Measurements from ENCODE around the gene LRRC23.

LRRC23 gene

DNA sequence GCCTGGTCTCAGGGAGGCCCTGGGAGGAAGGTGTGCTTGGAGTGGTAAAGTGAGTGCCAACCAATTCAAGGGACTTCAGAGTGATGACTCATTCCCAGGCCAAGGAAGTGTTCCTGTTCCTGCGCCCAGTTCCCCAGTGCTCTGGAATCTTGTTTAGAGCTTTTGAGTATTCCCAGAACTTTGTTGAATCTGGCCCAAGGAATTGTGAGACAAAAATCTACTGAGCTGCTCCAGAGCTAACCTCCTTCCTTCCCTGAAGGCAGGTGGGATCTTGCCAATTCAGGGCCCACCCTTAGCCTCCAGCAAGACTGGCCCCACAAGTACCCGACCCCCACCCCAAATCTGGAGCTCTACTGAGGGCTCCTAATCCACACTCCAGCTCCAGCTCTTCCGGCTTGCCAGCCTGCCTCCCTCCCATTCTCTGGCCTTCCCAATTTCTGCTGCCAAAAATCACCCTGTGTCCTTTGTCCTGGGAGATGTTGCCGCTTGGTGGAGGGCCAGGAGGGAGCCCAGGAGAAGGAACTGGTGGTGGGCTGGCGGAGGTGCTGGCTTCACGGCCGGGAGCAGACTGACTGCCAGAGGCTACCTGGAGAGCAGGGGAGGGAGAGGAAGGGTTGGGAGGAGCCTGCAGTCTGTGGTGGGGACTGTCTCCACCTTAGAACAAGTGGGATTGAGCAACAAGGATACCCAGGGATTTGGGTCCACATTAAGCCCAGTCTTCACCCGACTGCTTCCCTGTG lies 21.1 kb downstream of the LRRC23 start:
- DNase-seq (ENCODE audit: low read depth in 2 of 2), result no peak

DNA sequence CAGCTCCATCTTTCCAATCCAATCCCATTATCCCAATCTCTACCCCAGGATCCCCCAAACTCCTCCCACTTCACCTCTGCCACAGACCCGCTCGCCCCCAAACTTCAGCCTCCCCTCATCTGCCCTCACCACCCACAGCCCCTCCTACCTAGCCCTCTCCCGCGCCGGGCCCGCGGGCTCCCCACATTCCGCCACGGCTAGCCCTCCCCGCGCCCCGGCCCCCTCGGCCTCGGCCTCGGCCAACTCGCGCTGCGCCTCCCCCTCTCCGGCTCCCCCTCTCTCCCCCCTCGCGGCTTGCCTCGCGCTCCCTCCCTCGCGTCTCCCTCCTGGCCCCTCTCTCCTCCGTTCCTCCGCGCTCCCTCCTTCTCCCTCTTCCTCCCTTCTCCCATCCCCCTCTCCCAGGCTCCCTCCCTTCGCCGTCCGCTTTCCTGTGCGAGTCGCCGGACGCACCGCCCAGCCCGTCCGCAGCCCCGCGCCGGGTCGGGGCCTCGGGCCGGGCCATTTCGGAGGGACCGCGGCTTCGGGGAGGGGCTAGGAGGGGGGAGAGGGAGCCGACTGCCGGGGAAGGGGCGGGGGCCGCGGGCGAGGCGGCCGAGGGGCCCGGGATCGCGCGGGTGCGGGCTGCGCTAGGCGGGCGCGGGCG lies 22.9 kb downstream of the LRRC23 start, which contains the start of gene ATN1:
ATN1 (plus strand) TSS at position 581 of the 643 bp plus-strand sequence. CDS start 6,043 bp downstream, outside the sequence.
- DNase-seq (ENCODE audit: low read depth in 2 of 2), result no peak

DNA sequence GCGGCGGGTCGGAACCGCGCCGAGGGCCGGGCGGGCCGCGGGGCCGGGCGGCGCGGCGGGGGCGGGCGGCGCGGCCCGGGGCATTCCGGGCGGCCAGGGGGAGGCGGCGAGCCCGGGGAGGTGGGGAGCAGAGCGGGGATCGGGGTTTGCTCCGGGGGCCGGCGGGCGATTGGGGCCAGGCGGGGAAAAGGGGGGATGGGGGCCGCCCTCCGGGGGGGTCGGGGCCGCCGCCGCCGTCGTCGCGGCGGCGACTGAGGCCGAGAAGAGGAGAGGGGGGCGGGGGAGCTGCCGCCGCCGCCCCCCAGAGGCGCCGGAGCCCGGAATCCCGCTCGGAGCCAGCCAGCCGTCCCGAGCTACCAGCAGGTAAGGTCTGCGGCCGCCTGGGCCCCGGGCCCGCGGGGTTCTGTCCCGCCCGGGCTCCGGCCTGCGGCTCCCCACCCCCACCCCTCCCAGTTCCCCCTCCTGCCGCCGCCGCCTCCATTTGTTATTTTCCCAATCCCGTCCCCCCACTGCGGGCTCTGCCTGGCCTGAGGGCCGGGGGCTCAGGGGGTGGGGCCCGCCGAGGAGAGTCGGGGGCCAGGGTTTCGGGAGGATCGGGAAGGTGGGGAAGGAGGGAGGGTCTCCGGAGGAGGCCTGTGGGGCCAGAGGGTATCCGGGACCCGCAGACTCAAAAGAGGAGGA lies 23.5 kb downstream of the LRRC23 start:
- DNase-seq (ENCODE audit: low read depth in 2 of 2), result no peak

DNA sequence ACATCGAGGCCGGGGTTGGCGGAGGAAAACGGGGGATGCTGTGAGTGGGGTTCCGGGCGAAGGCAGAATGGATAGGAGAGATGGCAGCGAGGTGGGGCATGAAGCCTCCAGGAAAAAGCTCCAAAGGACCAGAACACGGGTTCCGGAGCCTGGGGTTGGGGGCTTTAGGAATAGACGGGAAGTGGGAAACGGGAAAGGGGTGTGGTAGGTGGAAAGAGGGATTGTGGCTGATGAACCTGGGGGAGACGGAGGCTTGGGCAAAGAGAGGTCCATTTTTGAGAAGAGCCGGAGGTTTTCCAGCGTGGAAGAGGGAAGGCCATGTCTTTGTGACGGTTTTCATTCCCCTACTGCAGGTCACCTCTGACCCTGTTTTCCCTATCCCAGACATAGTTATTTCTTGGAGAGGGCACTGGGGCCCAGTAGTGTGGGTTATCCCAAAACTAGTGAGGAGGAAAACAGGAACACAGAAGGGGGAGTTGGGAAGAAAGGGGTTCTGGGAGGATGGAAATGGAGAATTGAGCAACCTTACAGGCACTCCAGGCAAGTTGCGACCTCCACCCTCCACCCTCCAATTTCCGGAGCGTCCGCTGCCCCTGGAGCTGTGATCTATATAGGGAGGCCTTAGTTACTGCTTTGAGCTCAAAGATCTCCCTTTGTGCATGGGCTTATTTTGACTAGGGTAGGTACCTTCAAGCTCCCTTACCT lies 24.2 kb downstream of the LRRC23 start:
- no peak for DNase-seq (ENCODE audit: low read depth in 2 of 2)

DNA sequence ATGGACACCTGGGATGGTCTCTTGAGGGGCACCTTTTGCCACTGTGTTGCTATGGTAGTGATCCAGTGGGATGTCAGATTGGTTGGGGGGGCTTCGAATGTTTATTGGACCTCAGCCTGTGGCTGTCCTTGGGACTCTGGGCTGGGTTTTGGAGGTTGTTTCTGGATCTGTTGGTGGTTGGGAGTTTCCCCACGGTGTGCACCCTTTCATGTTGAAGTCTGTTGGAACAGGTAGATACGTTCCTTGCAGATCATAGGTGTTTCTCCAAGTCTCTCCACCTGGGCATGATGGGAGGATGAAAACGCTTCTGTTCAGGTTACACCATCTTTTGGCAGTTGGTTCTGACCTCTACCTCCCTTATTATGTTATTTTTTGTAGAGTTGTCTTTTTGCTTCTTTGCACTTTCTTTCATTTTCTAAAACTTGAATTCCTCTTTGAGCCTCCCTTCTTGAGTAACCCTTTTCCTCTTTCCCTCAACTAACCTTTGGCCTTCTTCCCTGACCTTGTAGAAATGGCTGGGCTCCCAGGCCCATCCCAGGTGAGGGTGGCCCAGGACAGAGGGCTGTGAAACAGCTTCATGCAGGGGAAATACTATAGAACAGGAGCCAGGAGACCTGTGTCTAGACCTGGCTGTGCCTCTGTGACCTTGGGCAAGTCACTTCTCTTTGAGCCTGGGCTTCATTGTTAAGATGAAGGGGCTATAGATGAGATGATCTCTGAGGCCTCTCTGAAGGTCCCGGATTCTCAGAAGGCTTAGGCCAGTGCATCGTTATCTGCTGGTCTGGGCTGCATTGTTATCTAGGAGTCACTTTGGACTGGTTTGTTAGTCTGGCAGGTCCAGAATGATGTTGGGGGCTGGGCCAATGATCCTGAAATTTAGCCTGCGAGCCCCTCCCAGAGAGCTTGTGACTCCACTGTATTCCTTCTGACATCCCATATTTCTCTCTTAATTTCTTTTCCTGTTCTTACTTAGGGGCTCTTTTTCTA lies 25.1 kb downstream of the LRRC23 start:
- DNase-seq (ENCODE audit: low read depth in 2 of 2), result no peak

DNA sequence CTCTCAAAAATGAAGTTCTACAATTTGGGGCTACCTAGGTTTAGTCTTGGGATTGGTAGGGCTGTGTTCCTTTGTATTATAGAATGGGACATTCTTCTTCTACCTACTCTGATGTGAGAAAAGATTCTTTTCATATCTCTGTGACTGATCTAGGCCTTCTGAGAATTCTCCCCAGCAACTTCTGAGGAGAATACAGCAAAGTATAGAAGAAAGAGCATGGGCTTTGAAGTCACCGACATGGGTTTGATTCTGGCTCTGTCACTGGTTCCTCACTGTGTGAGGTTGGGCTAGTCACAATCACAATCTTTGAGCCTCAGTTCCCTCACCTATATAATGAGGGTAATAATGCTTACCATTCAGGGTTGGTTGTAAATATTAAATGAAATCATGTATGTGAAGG lies 28.1 kb downstream of the LRRC23 start:
- no peak for DNase-seq (ENCODE audit: low read depth in 2 of 2)

DNA sequence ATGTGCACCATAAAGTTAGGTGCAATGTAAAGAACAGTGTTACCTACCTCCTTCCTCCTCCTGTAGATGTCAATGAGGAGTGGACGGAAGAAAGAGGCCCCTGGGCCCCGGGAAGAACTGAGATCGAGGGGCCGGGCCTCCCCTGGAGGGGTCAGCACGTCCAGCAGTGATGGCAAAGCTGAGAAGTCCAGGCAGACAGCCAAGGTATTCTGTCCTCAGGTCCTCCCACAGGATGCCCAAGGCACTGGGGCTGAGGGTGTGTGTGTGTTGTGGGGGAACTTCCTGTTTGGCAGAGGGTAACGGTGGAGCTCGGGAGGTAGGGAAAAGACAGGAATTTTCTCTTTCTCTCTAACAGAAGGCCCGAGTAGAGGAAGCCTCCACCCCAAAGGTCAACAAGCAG lies 29.5 kb downstream of the LRRC23 start:
- DNase-seq (ENCODE audit: low read depth in 2 of 2), result no peak

DNA sequence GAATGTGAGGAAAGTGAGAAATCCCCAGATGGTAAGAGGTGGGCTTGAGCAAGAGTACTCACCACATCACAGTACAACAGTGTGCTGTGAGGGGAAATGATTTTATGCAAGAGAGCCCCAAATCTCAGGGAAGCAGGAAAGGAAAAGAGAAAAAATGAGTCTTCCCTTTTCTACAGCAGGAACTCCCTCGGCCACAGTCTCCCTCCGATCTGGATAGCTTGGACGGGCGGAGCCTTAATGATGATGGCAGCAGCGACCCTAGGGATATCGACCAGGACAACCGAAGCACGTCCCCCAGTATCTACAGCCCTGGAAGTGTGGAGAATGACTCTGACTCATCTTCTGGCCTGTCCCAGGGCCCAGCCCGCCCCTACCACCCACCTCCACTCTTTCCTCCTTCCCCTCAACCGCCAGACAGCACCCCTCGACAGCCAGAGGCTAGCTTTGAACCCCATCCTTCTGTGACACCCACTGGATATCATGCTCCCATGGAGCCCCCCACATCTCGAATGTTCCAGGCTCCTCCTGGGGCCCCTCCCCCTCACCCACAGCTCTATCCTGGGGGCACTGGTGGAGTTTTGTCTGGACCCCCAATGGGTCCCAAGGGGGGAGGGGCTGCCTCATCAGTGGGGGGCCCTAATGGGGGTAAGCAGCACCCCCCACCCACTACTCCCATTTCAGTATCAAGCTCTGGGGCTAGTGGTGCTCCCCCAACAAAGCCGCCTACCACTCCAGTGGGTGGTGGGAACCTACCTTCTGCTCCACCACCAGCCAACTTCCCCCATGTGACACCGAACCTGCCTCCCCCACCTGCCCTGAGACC lies 31.0 kb downstream of the LRRC23 start:
- no peak for DNase-seq (ENCODE audit: low read depth in 2 of 2)

DNA sequence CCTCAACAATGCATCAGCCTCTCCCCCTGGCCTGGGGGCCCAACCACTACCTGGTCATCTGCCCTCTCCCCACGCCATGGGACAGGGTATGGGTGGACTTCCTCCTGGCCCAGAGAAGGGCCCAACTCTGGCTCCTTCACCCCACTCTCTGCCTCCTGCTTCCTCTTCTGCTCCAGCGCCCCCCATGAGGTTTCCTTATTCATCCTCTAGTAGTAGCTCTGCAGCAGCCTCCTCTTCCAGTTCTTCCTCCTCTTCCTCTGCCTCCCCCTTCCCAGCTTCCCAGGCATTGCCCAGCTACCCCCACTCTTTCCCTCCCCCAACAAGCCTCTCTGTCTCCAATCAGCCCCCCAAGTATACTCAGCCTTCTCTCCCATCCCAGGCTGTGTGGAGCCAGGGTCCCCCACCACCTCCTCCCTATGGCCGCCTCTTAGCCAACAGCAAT lies 31.6 kb downstream of the LRRC23 start:
- DNase-seq (ENCODE audit: low read depth in 2 of 2), result no peak

DNA sequence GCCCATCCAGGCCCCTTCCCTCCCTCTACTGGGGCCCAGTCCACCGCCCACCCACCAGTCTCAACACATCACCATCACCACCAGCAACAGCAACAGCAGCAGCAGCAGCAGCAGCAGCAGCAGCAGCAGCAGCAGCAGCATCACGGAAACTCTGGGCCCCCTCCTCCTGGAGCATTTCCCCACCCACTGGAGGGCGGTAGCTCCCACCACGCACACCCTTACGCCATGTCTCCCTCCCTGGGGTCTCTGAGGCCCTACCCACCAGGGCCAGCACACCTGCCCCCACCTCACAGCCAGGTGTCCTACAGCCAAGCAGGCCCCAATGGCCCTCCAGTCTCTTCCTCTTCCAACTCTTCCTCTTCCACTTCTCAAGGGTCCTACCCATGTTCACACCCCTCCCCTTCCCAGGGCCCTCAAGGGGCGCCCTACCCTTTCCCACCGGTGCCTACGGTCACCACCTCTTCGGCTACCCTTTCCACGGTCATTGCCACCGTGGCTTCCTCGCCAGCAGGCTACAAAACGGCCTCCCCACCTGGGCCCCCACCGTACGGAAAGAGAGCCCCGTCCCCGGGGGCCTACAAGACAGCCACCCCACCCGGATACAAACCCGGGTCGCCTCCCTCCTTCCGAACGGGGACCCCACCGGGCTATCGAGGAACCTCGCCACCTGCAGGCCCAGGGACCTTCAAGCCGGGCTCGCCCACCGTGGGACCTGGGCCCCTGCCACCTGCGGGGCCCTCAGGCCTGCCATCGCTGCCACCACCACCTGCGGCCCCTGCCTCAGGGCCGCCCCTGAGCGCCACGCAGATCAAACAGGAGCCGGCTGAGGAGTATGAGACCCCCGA lies 32.2 kb downstream of the LRRC23 start:
- DNase-seq (ENCODE audit: low read depth in 2 of 2), result no peak

DNA sequence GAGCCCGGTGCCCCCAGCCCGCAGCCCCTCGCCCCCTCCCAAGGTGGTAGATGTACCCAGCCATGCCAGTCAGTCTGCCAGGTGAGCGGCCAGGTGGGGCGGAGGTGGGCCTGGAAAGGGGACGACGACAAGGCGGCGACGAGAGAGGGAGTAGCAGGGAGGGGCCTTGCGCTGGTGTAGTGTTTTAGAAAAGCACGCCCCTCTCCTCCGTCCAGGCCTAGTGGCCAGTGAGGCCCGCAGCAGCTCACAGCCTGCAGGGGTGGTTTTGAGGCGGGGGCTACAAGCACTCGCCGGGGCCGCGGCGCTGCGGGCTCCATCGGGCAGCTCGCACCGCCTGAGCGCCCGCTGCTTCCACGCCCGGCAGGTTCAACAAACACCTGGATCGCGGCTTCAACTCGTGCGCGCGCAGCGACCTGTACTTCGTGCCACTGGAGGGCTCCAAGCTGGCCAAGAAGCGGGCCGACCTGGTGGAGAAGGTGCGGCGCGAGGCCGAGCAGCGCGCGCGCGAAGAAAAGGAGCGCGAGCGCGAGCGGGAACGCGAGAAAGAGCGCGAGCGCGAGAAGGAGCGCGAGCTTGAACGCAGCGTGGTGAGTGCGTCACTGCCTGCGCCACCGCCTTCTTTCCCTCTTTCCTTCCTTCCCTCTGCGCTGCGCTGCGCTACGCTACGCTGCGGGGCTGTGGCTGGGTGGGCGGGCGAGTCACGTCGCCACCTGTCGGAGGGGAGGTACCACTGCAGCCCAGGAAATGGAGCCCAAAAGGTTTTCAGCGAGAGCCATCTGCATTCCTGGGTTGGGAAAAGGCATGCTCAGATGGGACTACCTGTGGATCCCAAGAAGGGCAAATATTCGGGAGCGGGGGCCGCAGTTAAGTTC lies 33.1 kb downstream of the LRRC23 start:
- DNase-seq (ENCODE audit: low read depth in 2 of 2), result peak; percentile 83 to 87

DNA sequence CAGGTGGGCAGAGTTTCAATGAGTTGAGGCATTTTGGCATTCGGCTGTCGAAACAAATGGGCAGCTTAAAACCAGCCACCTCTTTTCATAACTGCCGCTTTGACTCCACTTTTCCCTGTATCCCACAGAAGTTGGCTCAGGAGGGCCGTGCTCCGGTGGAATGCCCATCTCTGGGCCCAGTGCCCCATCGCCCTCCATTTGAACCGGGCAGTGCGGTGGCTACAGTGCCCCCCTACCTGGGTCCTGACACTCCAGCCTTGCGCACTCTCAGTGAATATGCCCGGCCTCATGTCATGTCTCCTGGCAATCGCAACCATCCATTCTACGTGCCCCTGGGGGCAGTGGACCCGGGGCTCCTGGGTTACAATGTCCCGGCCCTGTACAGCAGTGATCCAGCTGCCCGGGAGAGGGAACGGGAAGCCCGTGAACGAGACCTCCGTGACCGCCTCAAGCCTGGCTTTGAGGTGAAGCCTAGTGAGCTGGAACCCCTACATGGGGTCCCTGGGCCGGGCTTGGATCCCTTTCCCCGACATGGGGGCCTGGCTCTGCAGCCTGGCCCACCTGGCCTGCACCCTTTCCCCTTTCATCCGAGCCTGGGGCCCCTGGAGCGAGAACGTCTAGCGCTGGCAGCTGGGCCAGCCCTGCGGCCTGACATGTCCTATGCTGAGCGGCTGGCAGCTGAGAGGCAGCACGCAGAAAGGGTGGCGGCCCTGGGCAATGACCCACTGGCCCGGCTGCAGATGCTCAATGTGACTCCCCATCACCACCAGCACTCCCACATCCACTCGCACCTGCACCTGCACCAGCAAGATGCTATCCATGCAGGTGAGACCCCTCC lies 34.0 kb downstream of the LRRC23 start:
- no peak for DNase-seq (ENCODE audit: low read depth in 2 of 2)

DNA sequence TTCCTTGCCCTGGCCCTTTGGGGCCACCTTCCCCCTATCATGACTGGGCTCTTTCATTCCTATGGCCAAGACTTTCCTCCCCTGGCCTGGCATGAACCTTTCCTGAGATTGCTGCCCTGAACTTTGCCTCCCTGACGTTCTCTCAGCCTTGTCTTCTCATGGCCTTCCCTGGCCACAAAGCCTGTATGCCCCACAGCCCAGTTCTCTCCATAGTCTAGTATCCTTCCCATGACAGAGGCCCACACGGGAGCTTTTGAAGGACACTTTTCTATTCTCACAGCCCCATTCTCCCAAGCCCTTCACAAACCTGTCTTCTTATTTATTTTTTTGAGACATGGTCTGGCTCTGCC lies 34.5 kb downstream of the LRRC23 start:
- DNase-seq (ENCODE audit: low read depth in 2 of 2), result no peak

DNA sequence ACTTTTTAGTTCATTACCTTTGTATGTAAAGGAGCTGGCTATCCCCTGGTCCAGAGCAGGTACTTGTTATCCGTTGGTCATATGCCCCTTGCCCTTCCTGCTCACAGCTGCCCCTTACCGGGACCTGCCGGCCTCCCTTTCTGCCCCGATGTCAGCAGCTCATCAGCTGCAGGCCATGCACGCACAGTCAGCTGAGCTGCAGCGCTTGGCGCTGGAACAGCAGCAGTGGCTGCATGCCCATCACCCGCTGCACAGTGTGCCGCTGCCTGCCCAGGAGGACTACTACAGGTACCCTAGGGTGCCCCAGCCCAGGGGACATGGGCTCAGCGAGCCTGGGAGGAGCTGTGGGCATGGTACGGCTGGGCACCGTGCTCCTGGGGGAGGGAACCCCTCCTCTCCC lies 36.6 kb downstream of the LRRC23 start:
- no peak for DNase-seq (ENCODE audit: low read depth in 2 of 2)

DNA sequence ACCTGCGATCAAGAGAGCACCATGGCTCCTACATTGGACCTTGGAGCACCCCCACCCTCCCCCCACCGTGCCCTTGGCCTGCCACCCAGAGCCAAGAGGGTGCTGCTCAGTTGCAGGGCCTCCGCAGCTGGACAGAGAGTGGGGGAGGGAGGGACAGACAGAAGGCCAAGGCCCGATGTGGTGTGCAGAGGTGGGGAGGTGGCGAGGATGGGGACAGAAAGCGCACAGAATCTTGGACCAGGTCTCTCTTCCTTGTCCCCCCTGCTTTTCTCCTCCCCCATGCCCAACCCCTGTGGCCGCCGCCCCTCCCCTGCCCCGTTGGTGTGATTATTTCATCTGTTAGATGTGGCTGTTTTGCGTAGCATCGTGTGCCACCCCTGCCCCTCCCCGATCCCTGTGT lies 37.2 kb downstream of the LRRC23 start:
- no peak for DNase-seq (ENCODE audit: low read depth in 2 of 2)

DNA sequence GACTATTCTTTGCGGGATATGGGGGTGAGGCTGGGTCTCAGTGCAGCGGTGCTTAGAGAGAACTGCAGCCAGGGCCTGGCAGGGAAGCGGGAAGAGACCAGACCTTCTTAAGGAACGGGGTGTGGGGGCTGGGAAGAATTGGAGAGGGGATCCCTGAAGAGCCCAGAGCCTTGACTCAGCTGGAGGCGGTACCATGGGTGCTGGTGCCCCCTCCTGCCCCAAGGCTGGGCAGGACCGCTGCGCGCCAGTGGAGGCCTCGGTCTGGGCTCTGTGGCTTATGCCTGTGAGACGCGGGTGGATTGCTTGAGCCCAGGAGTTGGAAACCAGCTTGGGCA lies 37.7 kb downstream of the LRRC23 start:
- no peak for DNase-seq (ENCODE audit: low read depth in 2 of 2)

DNA sequence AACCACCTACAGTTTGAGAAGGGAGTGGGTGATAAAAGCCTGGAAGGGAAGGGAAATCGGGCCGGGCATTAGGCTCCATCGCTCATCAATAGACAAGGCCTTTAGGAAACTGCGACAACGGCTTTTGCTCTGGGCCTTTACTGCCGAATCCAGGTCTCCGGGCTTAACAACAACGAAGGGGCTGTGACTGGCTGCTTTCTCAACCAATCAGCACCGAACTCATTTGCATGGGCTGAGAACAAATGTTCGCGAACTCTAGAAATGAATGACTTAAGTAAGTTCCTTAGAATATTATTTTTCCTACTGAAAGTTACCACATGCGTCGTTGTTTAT lies 38.7 kb downstream of the LRRC23 start:
- DNase-seq (ENCODE audit: low read depth in 2 of 2), result no peak

Data from activated CD8-positive, alpha-beta memory T cell treated with anti-CD3 and anti-CD28 coated beads for 4 hours (primary cell).